NK-92 (cell line): ENCODE results near the gene PALS1.
"Not testable (repeated sequence)": the region's sequence is repeated elsewhere in the genome, so short reads cannot be mapped to it uniquely, and the experiment has no call there.

Source experiments
- DNase-seq: peaks from one replicate; lab custom pipeline; 2025; ENCODE audit not compliant: unreplicated experiment; lab: John Stamatoyannopoulos, UW

PALS1 gene

GRCh38 chr14:67257906-67258305 is 16.7 kb downstream of the PALS1 start:
- no peak for DNase-seq

DNA sequence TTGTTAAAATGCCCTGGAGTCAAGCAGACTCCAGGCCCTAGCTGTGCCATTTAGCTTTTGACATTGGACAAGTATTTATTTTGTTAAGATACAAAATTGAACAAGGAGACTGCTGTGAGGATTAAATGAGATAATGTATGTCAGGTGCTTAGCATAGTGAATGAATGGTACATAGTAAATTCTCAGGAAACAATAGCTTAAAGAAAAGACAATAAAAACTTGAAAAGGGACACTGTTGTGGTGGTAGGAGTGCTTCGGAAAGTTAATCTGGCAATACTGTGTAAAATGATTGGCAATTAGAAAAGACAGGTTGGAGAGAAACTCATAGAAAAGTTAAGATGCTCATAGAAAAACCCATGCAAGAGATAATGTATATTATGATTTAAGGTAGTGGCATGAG is 19.7 kb downstream of the PALS1 start:
- no peak for DNase-seq

- DNase-seq = no peak
These were observed 22.4 kb downstream of the PALS1 start for GRCh38 chr14:67263499-67264149.

- DNase-seq = no peak
These were observed 23.9 kb downstream of the PALS1 start for GRCh38 chr14:67265131-67265530.

DNA sequence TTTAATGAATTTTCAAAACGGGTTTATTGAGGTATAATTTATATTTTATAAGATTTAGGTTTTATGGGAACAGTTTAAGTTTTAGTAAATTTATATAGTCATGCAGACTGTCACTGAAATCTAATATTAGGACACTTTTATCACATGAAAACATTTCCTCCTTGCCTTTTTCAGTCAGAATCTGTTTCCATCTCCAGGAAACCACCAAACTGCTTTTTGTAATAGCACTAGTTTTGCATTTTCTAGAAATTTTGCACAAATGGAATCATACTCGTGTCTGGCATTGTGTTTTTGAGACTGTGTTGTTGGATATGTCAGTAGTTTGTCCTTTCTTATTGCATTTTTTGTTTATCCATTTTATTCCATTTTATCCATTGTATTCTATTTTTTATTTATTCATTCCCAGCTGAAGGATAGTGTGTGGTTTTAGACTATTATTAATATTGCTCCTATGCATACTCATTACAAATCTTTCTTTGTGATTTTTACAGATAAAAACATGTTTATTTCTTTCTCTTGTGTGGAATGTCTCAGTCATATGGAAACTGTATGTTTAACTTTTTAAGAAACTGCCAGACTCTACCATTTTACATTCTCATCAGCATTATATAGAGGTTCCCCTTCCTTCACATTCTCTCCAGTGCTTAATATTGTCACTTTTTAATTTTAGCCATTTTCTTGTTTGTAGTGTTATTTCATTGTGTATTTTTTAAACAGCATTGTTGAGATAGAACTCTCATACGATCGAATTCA is 26.5 kb downstream of the PALS1 start:
- no peak for DNase-seq

DNA sequence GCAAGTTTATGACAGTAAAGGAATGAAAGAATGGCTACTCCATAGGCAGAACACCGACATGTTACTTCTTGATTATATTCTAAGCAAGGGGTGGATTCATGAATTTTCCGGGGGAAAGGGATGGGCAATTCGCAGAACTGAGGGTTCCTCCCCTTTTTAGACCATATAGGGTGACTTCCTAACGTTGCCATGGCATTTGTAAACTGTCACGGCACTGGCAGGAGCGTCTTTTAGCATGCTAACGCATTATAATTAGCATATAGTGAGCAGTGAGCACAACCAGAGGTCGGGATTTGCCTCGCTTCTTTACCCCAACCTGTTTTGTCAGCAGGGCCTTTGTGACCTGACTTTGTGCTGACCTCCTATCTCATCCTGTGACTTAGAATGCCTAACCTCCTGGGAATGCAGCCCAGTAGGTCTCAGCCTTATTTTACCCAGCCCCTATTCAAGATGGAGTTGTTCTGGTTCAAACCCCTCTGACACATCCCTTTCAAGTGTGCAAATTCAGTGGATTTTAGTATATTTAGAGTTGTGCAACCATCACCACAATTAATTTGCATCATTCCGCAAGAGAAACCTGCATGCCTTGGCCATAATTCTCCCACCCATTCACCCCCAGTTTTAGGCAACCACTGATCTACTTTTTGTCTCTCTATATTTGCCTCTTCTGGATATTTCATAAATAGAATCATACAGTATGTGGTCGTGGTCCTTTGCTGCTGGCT is 27.4 kb downstream of the PALS1 start:
- DNase-seq = no peak

DNA sequence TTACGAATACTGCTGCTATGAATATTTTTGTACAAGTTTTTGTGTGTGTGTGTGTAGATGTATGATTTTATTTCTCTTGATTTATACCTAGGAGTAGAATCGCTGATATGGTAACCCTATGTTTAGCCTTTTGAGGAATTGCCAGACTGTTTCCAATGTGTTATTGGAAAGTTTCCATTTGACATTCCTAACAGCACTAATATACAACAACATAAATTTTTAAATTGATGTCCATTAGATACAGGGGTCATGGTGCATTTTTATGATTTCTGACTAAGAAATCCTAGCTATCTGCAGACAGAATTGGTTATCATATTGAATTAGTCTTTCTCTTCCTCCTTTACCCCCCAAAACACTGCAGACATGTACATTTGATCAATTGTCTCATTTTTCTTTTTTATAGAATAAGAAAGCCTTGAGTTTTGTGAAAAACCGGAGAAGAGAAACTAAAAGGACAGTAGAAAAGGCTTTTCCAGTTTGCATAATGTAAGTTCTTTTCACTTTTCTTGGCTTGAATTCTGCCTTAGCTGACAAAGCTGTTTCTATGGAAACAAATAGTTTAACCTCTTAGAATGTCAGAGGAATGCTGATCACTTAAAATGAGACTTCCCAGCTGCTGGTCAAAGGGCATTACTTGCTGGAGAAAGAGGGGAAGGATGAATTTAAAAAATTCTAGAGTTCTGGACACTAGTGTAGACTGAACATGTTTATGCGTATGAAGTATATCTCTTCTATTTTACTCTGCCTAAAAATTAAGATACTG is 28.2 kb downstream of the PALS1 start:
- DNase-seq = no peak

DNA sequence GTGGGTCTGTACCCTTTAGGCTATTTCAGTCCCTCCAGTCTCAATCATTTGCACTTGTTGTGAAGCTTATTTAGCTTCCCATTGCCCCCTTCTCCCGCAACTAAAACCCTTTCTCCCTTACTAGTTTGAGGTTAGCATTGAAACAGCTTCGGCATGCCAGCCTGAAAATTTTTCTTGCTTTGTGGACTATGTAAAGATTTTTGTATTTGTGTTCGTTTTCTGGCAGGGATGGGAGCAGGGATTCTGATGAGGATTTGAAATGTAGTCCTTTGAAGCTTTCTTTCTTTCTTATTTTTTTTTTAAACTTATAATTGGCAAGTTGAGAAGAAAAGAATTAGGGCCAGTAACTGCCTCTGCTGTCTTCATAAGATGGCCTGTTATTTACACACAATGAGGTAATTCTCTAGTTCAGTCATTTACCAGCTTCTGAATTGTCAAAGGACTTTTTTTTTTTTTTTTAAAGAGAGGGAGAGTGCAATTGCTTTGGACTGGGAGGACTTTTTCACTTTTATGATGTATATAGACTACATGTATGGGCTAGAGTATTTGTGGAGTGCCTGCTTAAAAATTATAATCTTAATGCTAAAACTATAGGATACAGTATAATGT is 29.0 kb downstream of the PALS1 start:
- DNase-seq = no peak

DNA sequence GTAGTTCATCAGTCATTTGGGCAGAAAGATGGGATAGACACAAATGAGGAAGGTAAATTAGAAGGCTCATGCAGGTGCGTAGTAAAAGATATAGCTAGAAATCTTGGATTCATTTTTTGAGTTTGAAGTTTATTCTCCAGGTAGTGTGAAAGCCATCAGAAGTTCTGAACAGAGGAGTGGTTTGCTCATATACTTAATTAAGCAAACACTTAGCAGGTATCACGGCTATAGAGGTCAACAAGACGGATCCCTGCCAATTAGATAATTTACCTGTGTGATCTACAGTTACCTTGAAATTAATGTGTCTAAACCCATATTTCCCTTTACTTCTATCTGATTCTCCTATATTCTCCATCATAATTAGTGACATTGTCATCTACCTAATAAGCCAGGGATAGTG is 29.7 kb downstream of the PALS1 start:
- DNase-seq = no peak

DNA sequence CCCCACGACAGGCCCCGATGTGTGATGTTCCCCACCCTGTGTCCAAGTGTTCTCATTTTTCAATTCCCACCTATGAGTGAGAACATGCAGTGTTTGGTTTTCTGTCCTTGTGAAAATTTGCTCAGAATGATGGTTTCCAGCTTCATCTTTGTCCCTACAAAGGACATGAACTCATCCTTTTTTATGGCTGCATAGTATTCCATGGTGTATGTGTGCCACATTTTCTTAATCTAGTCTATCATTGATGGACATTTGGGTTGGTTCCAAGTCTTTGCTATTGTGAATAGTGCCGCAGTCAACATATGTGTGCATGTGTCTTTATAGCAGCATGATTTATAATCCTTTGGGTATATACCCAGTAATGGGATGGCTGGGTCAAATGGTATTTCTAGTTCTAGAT is 32.0 kb downstream of the PALS1 start:
- DNase-seq = not testable (repeated sequence)

- no peak for DNase-seq
These were observed 34.9 kb downstream of the PALS1 start for GRCh38 chr14:67276131-67276530.

GRCh38 chr14:67280506-67280905 is 39.3 kb downstream of the PALS1 start:
- DNase-seq = no peak

DNA sequence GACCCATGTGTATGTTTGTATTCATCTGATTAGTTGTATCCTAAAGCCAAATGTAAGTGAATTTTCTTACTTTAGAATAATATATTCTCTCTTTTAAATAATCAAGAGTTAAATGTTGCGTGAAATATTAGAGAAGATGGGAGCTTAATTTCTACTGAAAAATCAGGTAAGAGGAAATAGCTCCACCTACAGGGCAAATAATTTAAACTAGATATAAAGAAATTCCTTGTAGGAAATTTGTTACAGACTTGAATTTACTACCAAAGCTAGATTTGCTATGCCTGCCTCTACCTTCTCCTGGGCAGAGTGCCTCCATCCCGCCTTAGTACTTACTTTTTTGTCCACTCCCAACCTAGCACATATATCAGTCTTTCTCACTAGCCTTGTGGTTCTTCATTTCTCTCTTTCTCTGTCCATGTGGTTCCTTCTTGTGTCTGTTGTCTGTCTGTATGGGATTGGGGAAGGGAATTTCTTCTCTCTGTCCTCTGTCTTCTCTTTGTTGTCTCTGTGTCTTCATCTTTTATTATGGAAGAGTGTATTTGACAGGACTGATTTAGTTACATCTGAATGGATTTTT is 44.7 kb downstream of the PALS1 start:
- no peak for DNase-seq
